ENCODE measurements around the gene KCP. TPM values are rescaled to one million over a fixed set of nuclear protein-coding genes. Genes with fewer than 3 reads are reported as not detected.

The KCP gene
- total RNA-seq, 1 experiment from 2014 or later: 0.06 TPM

DNA sequence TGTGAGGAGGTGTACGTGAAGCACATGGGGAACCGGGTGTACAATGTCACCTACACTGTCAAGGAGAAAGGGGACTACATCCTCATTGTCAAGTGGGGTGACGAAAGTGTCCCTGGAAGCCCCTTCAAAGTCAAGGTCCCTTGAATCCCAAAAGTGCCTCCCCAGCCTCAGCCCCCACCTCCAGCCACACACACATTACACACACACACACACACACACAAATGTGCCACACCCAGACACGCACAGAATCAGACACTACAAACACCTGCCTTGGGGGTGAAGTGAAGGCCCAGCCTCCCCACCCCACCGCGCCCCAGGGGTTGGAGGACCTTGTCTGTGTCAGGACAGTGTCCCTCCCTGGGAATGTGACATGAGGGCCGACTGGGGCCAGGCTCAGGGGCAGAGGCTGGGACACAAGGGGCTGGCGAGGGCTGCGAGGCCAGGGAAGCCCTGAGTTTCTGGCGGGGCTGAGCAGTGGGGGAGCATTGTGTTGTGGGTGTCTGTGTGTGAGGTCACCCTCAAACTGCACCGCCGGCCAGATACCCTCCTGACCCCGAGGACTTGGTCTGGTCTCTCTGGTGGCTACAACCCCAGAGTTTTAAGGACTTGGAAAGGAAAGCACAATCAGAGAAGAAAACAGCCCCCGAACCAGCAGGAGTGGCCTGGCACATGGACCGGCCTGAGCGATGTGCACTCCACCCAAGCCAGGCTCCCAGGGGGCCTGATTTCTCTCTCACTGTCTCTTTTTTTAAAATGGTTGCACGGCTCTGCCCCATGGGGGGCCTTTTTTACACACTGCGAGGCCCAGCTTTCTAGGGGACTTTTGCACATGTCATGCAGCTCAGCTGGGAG is 51.9 kb downstream of the KCP start:
- DNase-seq (ENCODE audit: low read depth): no peak

DNA sequence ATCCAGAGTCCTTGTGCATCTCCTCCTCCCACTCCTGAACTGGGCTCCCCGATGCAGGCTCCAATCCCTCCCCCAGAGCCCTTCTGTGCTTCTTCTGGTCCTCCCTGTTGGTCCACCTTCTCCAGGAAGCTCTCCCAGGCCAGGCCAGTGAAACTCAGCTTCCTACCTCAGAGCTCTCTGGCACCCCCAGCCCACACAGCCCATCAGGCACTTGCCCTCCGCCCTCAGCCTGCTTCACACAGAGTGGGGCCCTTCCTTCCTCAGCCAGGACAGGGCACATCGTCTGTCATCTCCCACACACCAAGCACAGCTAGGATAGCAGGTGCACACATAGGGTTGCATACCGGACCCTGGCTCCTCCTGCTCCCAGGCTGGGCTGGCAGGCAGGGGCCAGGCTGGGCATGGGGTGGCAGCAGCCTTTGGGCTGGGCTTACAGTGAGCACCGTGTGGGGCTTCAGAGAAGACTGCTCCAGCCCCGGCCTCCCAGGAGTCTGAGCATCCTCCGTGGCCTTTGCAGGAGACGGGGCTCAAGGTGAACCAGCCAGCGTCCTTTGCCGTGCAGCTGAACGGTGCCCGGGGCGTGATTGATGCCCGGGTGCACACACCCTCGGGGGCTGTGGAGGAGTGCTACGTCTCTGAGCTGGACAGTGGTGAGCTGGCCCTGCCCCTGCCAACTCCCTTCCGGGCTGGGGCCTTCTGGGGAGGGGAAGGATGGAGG is 54.3 kb downstream of the KCP start:
- DNase-seq (ENCODE audit: low read depth): no peak

DNA sequence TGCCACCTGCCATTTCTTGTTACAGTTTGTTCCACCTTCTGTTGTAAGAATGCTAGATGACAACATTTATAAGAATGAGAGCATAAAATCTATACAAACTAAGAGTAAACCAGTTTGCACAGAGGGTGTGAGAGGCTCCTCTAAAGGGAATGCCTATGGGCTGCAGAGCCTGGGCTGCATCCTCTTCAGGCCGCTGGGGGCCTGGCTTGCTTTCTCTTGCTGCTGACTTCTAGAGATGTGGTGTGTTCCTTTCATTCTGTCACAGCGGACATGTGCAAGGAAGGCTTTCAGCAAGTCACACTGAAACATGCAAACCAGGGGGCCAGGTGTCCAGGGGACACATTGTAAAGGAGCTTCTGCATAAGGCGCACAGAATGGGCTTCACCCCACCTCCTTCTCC is 55.0 kb downstream of the KCP start:
- DNase-seq (ENCODE audit: low read depth): no peak

DNA sequence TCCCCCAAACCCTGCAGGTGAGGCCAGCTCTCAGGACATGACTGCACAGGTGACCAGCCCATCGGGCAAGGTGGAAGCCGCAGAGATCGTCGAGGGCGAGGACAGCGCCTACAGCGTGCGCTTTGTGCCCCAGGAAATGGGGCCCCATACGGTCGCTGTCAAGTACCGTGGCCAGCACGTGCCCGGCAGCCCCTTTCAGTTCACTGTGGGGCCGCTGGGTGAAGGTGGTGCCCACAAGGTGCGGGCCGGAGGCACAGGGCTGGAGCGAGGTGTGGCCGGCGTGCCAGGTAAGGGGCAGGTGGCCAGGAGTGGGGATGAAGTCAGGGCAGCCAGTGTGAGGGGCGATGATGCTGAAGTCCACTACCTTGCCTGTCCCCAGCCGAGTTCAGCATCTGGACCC is 56.1 kb downstream of the KCP start:
- no peak for DNase-seq (ENCODE audit: low read depth)

DNA sequence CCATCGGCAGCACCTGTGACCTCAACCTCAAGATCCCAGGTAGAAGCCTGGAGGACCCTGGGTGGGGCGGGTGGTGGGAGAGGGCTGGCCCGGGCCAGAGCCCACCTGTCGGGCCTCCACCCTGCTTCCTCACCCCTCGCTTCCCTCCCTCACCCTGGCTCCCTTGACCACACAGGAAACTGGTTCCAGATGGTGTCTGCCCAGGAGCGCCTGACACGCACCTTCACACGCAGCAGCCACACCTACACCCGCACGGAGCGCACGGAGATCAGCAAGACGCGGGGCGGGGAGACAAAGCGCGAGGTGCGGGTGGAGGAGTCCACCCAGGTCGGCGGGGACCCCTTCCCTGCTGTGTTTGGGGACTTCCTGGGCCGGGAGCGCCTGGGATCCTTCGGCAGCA is 56.7 kb downstream of the KCP start:
- DNase-seq (ENCODE audit: low read depth): no peak

DNA sequence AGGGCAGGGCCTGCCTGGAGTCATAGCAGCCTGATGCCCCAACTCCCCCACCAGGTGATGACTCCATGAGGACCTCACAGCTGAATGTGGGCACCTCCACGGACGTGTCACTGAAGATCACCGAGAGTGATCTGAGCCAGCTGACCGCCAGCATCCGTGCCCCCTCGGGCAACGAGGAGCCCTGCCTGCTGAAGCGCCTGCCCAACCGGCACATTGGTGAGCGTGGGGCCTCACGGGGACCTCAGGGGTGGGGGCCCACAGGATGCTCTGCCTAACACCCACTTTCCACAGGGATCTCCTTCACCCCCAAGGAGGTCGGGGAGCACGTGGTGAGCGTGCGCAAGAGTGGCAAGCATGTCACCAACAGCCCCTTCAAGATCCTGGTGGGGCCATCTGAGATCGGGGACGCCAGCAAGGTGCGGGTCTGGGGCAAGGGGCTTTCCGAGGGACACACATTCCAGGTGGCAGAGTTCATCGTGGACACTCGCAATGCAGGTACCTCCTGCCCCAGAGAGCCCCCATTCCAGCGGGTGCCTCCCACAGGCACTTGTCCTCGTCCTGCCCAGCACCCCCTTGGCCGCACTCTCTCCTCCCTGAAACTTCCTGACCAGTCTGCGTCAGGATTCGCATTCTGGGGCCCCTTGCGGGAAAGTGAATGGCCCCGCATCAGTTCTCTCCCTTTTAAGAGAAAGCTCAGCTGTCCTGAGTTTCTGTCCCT is 57.8 kb downstream of the KCP start:
- no peak for DNase-seq (ENCODE audit: low read depth)

DNA sequence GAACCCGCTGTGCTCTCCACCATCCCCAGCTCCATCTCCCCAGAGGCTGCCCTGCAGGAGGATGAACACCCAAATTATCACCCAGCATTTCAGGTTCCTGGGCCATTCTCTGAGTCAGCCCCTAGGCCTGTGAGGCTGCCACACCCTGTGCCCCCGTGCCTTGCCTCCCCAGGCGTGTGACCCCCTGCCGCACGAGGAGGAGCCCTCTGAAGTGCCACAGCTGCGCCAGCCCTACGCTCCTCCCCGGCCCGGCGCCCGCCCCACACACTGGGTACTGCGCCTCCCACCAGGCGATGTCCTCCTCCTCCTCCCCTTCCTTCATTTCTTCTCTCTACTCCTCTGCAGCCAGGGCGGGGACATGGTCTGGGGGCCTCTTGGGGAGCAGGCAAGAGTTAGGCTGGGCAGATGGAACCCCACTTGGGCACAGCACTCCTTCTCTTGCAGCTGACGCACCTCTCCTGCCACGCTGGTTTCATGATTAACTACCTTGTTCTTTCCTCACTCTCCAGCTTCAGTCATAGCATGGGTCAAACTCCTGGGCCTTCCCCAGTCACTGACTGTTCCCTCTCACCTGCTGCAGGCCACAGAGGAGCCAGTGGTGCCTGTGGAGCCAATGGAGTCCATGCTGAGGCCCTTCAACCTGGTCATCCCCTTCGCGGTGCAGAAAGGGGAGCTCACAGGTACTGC is 60.6 kb downstream of the KCP start:
- no peak for DNase-seq (ENCODE audit: low read depth)

DNA sequence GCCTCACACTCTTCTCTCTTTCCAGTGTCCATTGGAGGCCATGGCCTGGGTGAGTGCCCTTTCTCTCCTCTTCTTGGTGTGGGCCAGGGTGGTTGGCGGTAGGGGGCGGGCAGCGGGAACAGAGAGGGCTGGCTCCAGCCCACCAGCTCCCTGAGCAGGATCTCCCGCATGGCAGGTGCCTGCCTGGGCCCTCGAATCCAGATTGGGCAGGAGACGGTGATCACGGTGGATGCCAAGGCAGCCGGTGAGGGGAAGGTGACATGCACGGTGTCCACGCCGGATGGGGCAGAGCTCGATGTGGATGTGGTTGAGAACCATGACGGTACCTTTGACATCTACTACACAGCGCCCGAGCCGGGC is 61.4 kb downstream of the KCP start:
- DNase-seq (ENCODE audit: low read depth): no peak

DNA sequence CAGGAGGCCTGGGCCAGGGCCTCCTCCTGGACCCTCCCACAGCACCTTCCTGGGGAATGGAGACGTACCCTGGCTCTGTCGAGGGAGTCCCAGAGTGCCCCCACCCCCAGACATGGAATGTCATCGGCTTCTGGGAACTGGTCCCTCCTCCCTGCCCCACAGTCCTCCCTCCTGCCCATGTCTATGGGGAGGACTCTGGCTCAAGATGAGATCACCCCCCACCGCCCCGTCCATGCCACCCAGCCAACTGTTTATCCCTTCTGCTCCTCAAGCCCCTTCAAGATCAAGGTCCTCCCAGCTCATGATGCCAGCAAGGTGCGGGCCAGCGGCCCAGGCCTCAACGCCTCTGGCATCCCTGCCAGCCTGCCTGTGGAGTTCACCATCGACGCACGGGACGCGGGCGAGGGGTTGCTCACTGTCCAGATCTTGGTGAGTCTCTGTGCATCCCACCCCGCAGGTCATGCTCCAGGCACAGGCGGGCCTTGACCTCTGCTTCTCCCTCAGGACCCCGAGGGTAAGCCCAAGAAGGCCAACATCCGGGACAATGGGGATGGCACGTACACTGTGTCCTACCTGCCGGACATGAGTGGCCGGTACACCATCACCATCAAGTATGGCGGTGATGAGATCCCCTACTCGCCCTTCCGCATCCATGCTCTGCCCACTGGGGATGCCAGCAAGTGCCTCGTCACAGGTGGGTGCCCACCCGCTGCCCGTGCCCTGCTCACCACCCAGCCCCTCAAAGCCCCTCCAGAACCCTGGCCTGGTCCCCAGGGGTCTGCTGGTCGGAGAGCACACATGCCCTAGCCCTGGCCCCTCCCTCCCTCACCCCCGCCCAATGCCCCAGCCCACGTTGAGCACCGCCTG is 62.0 kb downstream of the KCP start:
- DNase-seq (ENCODE audit: low read depth): no peak

DNA sequence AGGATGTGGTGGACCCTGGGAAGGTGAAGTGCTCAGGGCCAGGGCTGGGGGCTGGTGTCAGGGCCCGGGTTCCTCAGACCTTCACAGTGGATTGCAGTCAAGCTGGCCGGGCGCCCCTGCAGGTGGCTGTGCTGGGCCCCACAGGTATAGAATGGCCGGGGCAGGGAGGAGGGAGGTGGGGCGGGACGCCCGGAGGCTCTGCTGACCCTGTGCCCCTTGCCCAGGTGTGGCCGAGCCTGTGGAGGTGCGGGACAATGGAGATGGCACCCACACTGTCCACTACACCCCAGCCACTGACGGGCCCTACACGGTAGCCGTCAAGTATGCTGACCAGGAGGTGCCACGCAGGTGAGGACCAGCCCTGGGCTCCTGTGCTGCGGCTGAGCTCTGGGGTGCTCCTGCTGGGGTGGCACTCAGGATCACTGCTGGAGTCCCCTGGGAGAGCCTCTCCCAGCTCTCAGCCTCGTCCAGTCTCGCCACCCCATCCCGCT is 62.7 kb downstream of the KCP start:
- no peak for DNase-seq (ENCODE audit: low read depth)

DNA sequence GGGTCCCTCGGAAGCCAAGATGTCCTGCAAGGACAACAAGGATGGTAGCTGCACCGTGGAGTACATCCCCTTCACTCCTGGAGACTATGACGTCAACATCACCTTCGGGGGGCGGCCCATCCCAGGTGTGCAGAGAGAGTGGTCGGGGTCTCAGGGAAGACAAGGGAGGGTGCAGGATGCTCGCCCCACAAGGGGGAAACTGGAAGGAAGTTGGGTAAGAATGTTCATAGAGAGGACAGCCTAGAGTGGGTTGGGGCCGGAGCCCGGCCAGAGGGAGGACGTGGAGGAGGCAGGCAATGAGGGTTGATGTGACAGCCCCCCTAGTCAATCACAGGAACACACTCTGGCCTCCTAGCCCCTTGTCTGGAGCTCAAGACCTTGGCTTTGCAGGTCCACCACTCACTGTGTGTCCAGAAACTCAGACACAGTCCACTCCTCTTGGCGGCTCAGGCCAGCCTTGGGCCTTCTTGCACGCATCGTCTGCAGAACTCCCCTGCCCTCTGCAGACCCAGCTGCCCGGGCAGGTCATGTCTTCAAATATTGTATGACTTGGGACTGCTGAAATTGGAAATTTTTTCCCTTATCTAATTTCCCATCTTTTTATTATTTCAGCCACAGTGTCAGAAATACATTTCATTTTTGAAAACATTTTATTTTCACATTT is 63.6 kb downstream of the KCP start:
- no peak for DNase-seq (ENCODE audit: low read depth)

DNA sequence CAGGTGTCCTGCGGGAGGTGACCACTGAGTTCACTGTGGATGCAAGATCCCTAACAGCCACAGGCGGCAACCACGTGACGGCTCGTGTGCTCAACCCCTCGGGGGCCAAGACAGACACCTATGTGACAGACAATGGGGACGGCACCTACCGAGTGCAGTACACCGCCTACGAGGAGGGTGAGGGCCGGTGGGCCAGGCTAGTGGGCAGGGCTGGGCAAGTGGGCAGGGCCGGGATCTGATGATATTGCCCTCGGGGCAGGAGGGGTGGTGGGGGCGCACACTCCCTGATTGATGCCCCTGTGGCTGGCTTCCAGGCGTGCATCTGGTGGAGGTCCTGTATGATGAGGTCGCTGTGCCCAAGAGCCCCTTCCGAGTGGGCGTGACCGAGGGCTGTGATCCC is 64.5 kb downstream of the KCP start:
- no peak for DNase-seq (ENCODE audit: low read depth)

DNA sequence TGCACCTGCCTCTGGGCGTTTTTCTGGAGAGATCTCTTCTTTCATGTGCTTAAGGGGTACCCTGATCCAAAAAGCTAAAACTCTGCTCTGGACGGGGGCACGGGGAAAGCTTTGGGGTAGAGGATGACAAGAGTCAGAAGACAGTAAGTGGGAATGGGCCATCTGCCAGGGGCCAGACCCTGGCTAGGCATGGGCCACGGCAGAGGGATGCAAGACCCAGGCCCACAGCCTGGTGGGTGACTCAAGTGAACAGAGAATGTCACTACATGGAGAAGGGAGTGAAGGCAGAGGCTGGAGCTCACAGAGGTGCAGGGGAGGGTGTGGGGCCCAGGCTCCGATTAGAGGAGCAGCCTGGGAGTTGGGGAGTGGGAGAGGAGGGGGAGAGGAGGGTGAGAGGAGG is 65.0 kb downstream of the KCP start:
- no peak for DNase-seq (ENCODE audit: low read depth)

DNA sequence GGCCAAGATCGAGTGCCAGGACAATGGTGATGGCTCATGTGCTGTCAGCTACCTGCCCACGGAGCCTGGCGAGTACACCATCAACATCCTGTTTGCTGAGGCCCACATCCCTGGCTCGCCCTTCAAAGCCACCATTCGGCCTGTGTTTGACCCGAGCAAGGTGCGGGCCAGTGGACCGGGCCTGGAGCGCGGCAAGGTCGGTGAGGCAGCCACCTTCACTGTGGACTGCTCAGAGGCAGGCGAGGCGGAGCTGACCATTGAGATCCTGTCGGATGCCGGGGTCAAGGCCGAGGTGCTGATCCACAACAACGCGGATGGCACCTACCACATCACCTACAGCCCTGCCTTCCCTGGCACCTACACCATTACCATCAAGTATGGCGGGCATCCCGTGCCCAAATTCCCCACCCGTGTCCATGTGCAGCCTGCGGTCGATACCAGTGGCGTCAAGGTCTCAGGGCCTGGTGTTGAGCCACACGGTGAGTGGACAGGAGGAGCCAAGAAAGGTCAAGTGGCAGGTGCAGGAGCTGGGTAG is 65.7 kb downstream of the KCP start:
- DNase-seq (ENCODE audit: low read depth): no peak

DNA sequence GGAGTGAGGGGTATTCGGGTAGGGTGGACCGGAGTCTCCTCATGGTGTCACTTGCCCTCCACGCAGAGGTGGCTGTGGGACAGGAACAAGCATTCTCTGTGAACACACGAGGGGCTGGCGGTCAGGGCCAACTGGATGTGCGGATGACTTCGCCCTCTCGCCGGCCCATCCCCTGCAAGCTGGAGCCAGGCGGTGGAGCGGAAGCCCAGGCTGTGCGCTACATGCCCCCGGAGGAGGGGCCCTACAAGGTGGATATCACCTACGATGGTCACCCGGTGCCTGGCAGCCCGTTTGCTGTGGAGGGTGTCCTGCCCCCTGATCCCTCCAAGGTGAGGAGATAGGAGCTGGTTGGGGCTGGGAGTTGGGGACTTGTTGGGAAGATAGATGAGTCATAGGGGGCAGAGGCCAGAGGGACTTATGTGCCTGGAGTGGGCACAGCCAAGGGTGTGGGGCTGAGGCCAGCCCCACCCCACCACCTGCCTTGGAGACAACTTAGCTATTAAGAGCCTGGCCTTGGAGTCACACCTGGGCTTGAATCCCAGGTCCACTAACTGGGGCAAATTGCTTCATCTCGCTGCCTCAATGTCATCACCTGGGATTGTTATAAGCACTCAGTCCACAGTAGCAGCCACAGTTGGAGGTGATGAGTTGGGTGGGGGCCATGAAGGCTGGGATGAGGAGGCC is 66.4 kb downstream of the KCP start:
- no peak for DNase-seq (ENCODE audit: low read depth)

DNA sequence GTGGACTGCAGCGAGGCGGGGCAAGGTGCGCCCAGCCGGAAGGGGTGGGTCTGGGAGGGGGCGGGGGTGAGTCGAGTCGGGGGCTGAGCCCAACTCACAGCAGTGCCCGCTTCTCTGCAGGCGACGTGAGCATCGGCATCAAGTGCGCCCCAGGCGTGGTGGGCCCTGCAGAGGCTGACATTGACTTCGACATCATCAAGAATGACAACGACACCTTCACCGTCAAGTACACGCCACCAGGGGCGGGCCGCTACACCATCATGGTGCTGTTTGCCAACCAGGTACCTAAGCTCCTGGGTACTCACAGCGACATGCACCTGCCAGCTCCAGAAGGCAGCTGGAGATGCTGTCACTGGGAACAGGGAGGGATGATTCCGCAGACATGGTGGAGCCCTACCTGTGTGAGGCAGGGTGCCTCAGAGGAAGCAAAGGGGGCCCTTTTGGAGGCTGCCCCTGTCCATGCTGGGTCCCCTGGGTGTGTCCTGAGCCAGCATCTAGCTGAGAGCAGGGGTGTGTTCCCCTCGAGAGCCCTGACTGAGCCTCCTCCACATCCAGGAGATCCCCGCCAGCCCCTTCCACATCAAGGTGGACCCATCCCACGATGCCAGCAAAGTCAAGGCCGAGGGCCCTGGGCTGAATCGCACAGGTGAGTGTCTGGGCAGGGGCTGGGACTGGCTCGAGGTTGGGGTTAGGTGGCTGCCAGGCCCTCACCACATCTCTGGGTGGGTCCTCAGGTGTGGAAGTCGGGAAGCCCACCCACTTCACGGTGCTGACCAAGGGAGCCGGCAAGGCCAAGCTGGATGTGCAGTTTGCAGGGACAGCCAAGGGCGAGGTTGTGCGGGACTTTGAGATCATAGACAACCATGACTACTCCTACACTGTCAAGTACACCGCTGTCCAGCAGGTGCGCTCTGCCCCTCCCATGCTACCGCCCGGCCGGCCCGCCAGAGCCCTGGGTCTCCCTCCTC is 67.6 kb downstream of the KCP start:
- DNase-seq (ENCODE audit: low read depth): no peak

DNA sequence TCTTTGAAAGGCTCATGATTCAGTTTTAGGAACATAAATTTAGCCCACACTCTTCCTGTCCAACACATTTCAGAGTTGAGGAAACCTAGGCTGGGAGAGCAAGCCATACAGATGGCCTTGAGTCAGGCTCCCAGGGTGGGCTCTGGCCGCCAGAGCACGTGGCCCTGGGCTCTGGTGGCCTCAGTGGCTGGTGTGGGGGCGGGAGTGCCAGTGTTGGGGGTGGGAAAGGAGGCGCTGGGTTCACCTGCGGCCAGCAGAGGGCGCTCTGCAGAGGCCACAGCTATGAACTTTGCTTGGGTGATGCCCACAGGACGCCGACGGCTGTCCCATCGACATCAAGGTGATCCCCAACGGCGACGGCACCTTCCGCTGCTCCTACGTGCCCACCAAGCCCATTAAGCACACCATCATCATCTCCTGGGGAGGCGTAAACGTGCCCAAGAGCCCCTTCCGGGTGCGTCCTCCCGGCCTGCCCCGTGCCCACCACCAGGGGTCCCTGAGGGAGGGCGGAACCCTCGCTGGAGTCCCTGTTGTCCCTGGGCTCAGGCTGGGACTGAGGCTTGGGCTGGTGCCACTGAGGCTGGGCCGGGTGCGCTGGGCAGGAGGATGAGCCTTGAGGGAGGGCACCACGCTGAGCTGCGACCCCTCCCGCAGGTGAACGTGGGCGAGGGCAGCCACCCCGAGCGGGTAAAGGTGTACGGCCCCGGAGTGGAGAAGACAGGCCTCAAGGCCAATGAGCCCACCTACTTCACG is 68.4 kb downstream of the KCP start:
- DNase-seq (ENCODE audit: low read depth): peak; percentile 81
